ENCODE results near the gene NME1. TPM values are rescaled to one million over a fixed set of nuclear protein-coding genes. Genes with fewer than 3 reads are reported as not detected.

Gene NME1
- total RNA-seq, 1 experiment from 2014 or later, result 172 TPM

DNA sequence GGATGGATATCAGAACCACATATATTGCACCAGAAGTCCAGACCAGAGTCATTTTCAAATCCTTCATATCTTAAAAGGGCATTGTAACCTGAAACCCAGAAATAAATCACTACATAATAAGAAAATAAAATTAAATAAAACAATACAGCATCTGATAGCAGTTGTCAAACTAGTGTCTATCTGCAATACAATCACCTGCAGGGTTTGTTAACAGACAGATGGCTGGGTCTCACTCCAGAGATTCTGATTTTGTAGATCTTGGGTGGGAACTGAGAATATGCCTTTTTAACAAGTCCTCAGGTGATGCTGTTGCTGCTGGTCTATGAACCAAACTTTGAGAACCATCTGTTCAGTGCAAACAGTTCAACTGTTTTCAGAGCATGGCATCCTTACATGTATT is 50.5 kb downstream of the NME1 start:
- H3K36me3 ChIP-seq (ENCODE audit: low read depth), result peaks cover 75% of the 10 kb centered on the region
- CTCF ChIA-PET, result no interaction called here

More for the DNA sequence above, 50.5 kb downstream of the NME1 start:
- Histone ChIP-seq H3K4me3 (no peak overlapping the region), H4K20me1 (ENCODE audit: insufficient read depth) (no peaks in the 10 kb centered on the region; the same call in 1 of the 2 replicates), H3K4me1 (replicated peaks; ENCODE audit: insufficient read depth) (no peaks in the 10 kb centered on the region), H3K4me2 (no peak overlapping the region), H3K79me2 (ENCODE audit: low read depth) (no peaks in the 10 kb centered on the region), H2AFZ (no peak overlapping the region), H3K9me3 (ENCODE audit: insufficient read depth, low read depth) (no peaks in the 10 kb centered on the region), H3K27ac (no peak overlapping the region), H3F3A (ENCODE audit: insufficient read depth, low read depth) (peaks cover 10% of the 10 kb centered on the region; the same call in 1 of the 2 replicates), H3K9me2 (ENCODE audit: insufficient read depth) (no peaks in the 10 kb centered on the region), H3K27me3 (ENCODE audit: insufficient read depth, low read depth) (no peaks in the 10 kb centered on the region)
- intact Hi-C loops (cut with micrococcal nuclease; ENCODE audit: unreplicated experiment), result no loop called here
- no peak for DNase-seq
- POLR2A ChIA-PET (ENCODE audit: unreplicated experiment), result no interaction called here
- TF ChIP-seq EZH2 (IDR thresholded peaks at IDR 0.05; ENCODE audit: low read depth) (no peak), CTCF (conservative IDR thresholded peaks at IDR 0.05) (no peak)
- BruUV-seq (replicated peaks), result no TSS peak

Other genes starting within 250 kb of the NME1 start
- gene SPAG9, start 32.7 kb upstream of the NME1 start, total RNA-seq (2021), result 40.8 and 51.8 TPM in 2 replicates
- gene NME2, start 12.9 kb downstream of the NME1 start, total RNA-seq (2021), result 600 and 826 TPM in 2 replicates
- 20.4 and 20.8 TPM in 2 replicates for gene MBTD1, start 106.5 kb downstream of the NME1 start, total RNA-seq (2021)
- gene UTP18, start 107.0 kb downstream of the NME1 start, total RNA-seq (2021), result 26.4 and 31.8 TPM in 2 replicates

All from PC-9 (cell line).